ENCODE measurements around the gene RPGR.

Gene RPGR

GRCh38 chrX:38278682-38279081, 48.6 kb downstream of the RPGR start:
- TF ChIP-seq ARNTL (CRISPR knock-in tag; IDR thresholded peaks at IDR 0.05; ENCODE audit: borderline replicate concordance, low read depth) (no peak), ZNF70 (CRISPR knock-in tag; IDR thresholded peaks at IDR 0.05) (no peak), TOX (CRISPR knock-in tag; IDR thresholded peaks at IDR 0.05; ENCODE audit: borderline replicate concordance) (no peak), OSR1 (CRISPR knock-in tag; IDR thresholded peaks at IDR 0.05) (no peak), CREB5 (CRISPR knock-in tag; IDR thresholded peaks at IDR 0.05; ENCODE audit: low read depth) (no peak), ESRRG (CRISPR knock-in tag; IDR thresholded peaks at IDR 0.05) (no peak), ZNF8 (CRISPR knock-in tag; IDR thresholded peaks at IDR 0.05) (no peak), TCF4 (CRISPR knock-in tag; IDR thresholded peaks at IDR 0.05; ENCODE audit: borderline replicate concordance) (no peak), ZNF565 (CRISPR knock-in tag; conservative IDR thresholded peaks at IDR 0.05; ENCODE audit: low read depth) (no peak), ZC3H10 (CRISPR knock-in tag; IDR thresholded peaks at IDR 0.05) (no peak), CSRNP3 (CRISPR knock-in tag; IDR thresholded peaks at IDR 0.05) (no peak), TSHZ2 (CRISPR knock-in tag; IDR thresholded peaks at IDR 0.05) (no peak), CSDC2 (CRISPR knock-in tag; IDR thresholded peaks at IDR 0.05) (no peak), RARB (CRISPR knock-in tag; IDR thresholded peaks at IDR 0.05) (no peak), ZFP3 (CRISPR knock-in tag; IDR thresholded peaks at IDR 0.05) (no peak), PPARA (CRISPR knock-in tag; IDR thresholded peaks at IDR 0.05; ENCODE audit: borderline replicate concordance) (no peak)
- ATAC-seq = no peak

GRCh38 chrX:38277802-38278201, 49.5 kb downstream of the RPGR start:
- TF ChIP-seq OSR1 (CRISPR knock-in tag; IDR thresholded peaks at IDR 0.05) = no peak
- TF ChIP-seq ZNF70 (CRISPR knock-in tag; IDR thresholded peaks at IDR 0.05) = no peak
- TF ChIP-seq ZNF8 (CRISPR knock-in tag; IDR thresholded peaks at IDR 0.05) = no peak
- TF ChIP-seq ARNTL (CRISPR knock-in tag; IDR thresholded peaks at IDR 0.05; ENCODE audit: borderline replicate concordance, low read depth) = no peak
- no peak for TF ChIP-seq TCF4 (CRISPR knock-in tag; IDR thresholded peaks at IDR 0.05; ENCODE audit: borderline replicate concordance)
- TF ChIP-seq PPARA (CRISPR knock-in tag; IDR thresholded peaks at IDR 0.05; ENCODE audit: borderline replicate concordance) = no peak
- TF ChIP-seq ZFP30 (CRISPR knock-in tag; IDR thresholded peaks at IDR 0.05) = no peak
- TF ChIP-seq POU6F1 (CRISPR knock-in tag; IDR thresholded peaks at IDR 0.05; ENCODE audit: borderline replicate concordance, low read depth) = no peak
- TF ChIP-seq ZC3H10 (CRISPR knock-in tag; IDR thresholded peaks at IDR 0.05) = no peak
- no peak for TF ChIP-seq BACH2 (CRISPR knock-in tag; IDR thresholded peaks at IDR 0.05; ENCODE audit: borderline replicate concordance)
- no peak for TF ChIP-seq GLIS3 (CRISPR knock-in tag; IDR thresholded peaks at IDR 0.05)
- TF ChIP-seq ISL1 (CRISPR knock-in tag; IDR thresholded peaks at IDR 0.05) = no peak
- no peak for TF ChIP-seq PATZ1 (CRISPR knock-in tag; IDR thresholded peaks at IDR 0.05; ENCODE audit: borderline replicate concordance)
- TF ChIP-seq CSDC2 (CRISPR knock-in tag; IDR thresholded peaks at IDR 0.05) = no peak
- no peak for TF ChIP-seq TOX (CRISPR knock-in tag; IDR thresholded peaks at IDR 0.05; ENCODE audit: borderline replicate concordance)
- TF ChIP-seq ZFP3 (CRISPR knock-in tag; IDR thresholded peaks at IDR 0.05) = no peak
- no peak for TF ChIP-seq CSRNP3 (CRISPR knock-in tag; IDR thresholded peaks at IDR 0.05)
- TF ChIP-seq CREB5 (CRISPR knock-in tag; IDR thresholded peaks at IDR 0.05; ENCODE audit: low read depth) = no peak
- TF ChIP-seq RARB (CRISPR knock-in tag; IDR thresholded peaks at IDR 0.05) = no peak
- TF ChIP-seq ESRRG (CRISPR knock-in tag; IDR thresholded peaks at IDR 0.05) = no peak

More at GRCh38 chrX:38277802-38278201, 49.5 kb downstream of the RPGR start:
- ATAC-seq = no peak
